ENCODE results near the gene PRAMEF6. TPM values are rescaled to one million over a fixed set of nuclear protein-coding genes. Genes with fewer than 3 reads are reported as not detected.

PRAMEF6 gene
- not detected in 2 replicates for total RNA-seq

DNA sequence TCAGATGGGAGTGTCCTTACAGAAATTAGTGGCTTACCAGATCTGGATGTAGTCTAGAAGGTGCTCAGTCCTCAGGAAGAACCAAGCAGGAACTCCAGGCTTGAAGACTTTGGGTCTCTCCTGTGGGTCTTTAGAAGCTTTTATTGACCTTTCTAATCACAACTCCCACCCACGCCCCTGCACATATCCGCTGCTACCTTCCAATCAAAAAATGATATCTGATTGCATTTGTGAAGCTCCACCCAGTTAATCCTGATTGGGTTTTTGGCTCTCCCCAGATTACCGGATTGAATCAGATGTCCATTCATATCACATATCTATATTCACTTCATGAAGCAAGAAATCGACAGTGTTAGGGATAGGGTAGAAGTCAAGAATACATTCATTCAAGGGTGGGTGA lies at the start of gene PRAMEF6:
Gene PRAMEF6 (minus strand): TSS at position 101 of the 400 bp plus-strand sequence. CDS start 5,062 bp downstream, outside the sequence.

DNA sequence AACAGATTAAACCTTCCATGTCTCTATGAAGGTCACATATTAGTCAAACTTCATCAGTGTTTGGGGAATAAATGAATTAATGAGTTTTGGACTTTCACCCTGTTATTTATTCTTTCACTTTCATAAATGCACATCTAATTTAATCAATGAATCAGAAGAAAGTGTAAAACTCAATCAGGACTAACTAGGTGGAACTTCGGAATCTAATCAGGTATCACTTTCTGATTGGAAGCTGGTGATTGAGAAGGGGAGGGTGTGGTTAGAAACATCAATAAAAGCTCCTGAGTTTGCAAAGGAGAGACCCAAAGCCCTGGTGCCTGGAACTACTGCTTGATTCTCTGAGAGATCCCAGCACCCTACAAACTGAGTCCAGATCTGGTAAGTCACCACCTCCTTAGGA lies 31.1 kb downstream of the PRAMEF6 start, which contains the start of gene PRAMEF7:
Gene PRAMEF7 (plus strand): TSS at position 301 of the 400 bp plus-strand sequence. CDS start 1,083 bp downstream, outside the sequence.

DNA sequence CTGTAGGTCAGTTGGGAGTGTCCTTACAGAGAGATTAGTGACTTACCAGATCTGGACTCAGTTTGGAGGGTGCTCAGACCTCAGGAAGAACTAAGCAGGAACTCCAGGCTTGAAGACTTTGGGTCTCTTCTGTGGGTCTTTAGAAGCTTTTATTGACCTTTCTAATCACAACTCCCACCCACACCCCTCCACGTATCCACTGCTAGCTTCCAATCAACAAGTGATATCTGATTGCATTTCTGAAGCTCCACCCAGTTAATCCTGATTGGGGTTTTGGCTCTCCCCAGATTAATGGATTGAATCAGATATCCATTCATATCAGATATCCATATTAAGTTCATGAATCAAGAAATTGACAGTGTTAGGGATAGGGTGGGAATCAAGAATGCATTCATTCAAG lies 49.2 kb downstream of the PRAMEF6 start, which contains the start of gene PRAMEF10:
Gene PRAMEF10 (minus strand): TSS at position 101 of the 400 bp plus-strand sequence. CDS start 2,423 bp downstream, outside the sequence.

Other genes starting within 250 kb of the PRAMEF6 start
- gene AADACL3, start 231.5 kb downstream of the PRAMEF6 start, total RNA-seq = not detected in 2 replicates
- gene CFAP107, start 201.4 kb downstream of the PRAMEF6 start, total RNA-seq = not detected in 2 replicates
- not detected in 2 replicates for gene PRAMEF12, start 173.8 kb downstream of the PRAMEF6 start, total RNA-seq
- gene PRAMEF1, start 156.2 kb downstream of the PRAMEF6 start, total RNA-seq = not detected in 2 replicates
- gene PRAMEF11, start 116.2 kb downstream of the PRAMEF6 start, total RNA-seq = not detected in 2 replicates
- not detected in 2 replicates for gene HNRNPCL1, start 98.9 kb downstream of the PRAMEF6 start, total RNA-seq
- gene PRAMEF2, start 90.5 kb downstream of the PRAMEF6 start, total RNA-seq = not detected in 2 replicates
- gene PRAMEF4, start 61.4 kb downstream of the PRAMEF6 start, total RNA-seq = not detected in 2 replicates
- not detected in 2 replicates for gene PRAMEF10, start 49.3 kb downstream of the PRAMEF6 start, total RNA-seq
- gene PRAMEF7, start 31.0 kb downstream of the PRAMEF6 start, total RNA-seq = not detected in 2 replicates
- gene PRAMEF27, start 109.0 kb upstream of the PRAMEF6 start, total RNA-seq = not detected in 2 replicates
- not detected in 2 replicates for gene HNRNPCL3, start 113.2 kb upstream of the PRAMEF6 start, total RNA-seq
- not detected in 2 replicates for gene PRAMEF25, start 123.2 kb upstream of the PRAMEF6 start, total RNA-seq
- not detected in 2 replicates for gene HNRNPCL2, start 169.3 kb upstream of the PRAMEF6 start, total RNA-seq
- not detected in 2 replicates for gene PRAMEF26, start 208.4 kb upstream of the PRAMEF6 start, total RNA-seq
- not detected in 2 replicates for gene HNRNPCL4, start 218.1 kb upstream of the PRAMEF6 start, total RNA-seq
- gene PRAMEF9, start 224.3 kb upstream of the PRAMEF6 start, total RNA-seq = not detected in 2 replicates